Subcutaneous preadipocyte (primary cell): ENCODE results near the gene UQCRC2. TPM values are rescaled to one million over a fixed set of nuclear protein-coding genes. Genes with fewer than 3 reads are reported as not detected.

ENCODE experiments used
- total RNA-seq: library from RNA; depleted of rRNA; stranded (reverse); fragments of >200 nt; gene quantifications from 2 replicates; pipeline ENCODE4 v1.2.3, GENCODE V29; 2012

UQCRC2 gene
- 151 and 170 TPM in 2 replicates for total RNA-seq

DNA sequence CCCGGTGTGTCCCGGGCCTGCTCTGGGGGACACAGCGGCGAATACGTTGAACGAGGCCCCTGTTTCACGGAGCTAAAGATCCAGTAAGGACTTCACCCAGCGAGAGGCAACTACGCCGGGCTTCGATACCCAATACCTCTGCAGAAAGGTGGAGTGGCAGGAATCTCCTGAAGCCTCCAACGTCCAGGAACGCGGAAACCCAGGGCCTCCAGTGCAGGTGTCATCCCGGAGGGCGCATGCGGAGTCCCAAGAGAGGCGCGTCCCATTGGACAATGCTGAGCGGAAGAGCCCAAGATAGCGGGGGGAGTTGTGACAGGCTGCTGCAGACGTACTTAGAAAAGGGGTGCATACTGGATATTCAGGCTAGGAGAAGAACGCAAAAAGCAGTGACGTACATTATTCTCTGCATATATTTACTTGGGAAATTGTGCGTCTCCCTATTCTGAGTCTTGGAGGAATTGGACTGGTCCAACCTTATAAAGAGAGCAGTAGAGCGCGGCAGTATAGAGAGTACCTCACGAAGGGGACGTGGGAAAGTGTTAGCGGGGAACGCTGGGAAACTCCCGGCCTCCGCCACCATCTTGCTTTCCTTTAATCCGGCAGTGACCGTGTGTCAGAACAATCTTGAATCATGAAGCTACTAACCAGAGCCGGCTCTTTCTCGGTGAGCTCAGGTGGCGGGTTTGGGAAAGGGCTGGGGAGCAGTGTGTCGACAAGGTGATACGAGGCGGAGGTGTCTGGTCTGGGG is at the start of gene UQCRC2:
TSS of gene UQCRC2 (plus strand) at position 569 of the 748 bp plus-strand sequence. CDS start at position 632, 63 bp downstream.

DNA sequence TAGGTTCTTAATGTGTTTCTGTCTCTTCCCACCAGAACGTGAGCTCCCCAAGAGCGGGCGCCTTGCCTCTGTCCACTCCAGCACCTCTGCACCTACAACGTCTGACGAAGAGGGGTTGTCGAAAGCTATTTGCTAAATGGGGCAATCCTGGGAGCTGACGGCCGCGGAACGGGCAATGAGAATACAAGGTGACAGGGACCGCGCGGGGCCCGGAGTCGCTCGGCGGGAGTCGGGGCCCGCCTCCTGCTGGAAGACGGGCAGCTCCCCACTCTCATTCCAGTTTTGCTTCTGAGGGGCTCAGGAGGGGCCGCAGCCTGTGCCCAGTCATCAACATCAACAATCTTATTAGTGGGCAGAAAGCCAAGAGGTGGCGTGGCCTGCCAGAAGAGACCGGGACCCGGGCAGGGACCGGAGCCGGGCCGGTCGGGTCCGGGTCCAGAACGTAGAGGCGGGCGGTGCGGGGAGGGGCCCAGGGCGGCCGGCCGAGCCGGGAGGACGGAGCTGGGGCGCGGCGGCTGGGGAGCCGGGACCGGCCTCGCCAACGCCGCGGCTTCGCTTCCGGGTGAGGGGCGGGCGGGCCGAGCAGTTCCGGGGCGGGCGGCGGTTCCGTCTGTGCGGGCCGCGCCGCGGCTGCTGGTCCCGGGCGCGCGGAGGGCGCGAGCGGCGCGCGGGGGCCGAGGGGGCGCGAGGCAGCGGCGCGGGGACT is 54.5 kb downstream of the UQCRC2 start, which contains the start of gene MOSMO:
TSS of gene MOSMO (plus strand) at position 603 of the 706 bp plus-strand sequence. CDS start 191 bp downstream, outside the sequence.

Other genes starting within 250 kb of the UQCRC2 start
- gene NPIPB4, start 95.6 kb upstream of the UQCRC2 start, total RNA-seq: 33.1 and 49.3 TPM in 2 replicates
- gene PDZD9, start 47.8 kb downstream of the UQCRC2 start, total RNA-seq: not detected in 2 replicates
- 17.6 and 38.3 TPM in 2 replicates for gene MOSMO, start 54.8 kb downstream of the UQCRC2 start, total RNA-seq
- gene VWA3A, start 139.2 kb downstream of the UQCRC2 start, total RNA-seq: 0.20 and 0.37 TPM in 2 replicates
- gene SDR42E2, start 209.1 kb downstream of the UQCRC2 start, total RNA-seq: under 0.01 TPM in 2 replicates